Measurements from ENCODE around the gene TFAP2D. TPM values are rescaled to one million over a fixed set of nuclear protein-coding genes. Genes with fewer than 3 reads are reported as not detected.

TFAP2D gene
- total and polyA plus RNA-seq, 8 donors, result not detected

DNA sequence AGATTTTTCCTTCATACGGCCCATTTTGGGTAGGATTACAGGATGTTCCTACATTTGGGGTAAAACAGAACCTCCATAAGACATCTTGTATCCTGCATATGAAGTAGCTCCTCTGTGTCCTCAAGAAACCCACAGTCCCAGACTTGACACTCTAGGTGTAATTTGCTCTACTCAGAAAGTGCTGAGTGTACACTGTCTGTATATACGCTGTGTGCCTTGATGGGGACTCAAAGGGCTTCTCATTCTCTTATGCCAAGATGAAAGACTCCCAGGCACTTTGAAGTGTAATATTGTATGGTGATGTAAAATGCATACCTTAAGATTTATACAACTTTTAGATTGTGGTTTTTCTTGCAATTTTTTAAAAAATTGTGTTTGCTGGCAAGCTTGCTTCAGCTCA lies 5.2 kb downstream of the TFAP2D start:
- Histone ChIP-seq H3K9me3 (no peaks in the 10 kb centered on the region), H3K27ac (no peak overlapping the region), H3K27me3 (peaks cover 0 to 14% (median 0%) of the 10 kb centered on the region in 4 donors), H3K36me3 (no peaks in the 10 kb centered on the region), H3K4me1 (no peaks in the 10 kb centered on the region), H3K4me3 (no peak overlapping the region)
- DNase-seq, result no peak
- TF ChIP-seq, protein P1, sequence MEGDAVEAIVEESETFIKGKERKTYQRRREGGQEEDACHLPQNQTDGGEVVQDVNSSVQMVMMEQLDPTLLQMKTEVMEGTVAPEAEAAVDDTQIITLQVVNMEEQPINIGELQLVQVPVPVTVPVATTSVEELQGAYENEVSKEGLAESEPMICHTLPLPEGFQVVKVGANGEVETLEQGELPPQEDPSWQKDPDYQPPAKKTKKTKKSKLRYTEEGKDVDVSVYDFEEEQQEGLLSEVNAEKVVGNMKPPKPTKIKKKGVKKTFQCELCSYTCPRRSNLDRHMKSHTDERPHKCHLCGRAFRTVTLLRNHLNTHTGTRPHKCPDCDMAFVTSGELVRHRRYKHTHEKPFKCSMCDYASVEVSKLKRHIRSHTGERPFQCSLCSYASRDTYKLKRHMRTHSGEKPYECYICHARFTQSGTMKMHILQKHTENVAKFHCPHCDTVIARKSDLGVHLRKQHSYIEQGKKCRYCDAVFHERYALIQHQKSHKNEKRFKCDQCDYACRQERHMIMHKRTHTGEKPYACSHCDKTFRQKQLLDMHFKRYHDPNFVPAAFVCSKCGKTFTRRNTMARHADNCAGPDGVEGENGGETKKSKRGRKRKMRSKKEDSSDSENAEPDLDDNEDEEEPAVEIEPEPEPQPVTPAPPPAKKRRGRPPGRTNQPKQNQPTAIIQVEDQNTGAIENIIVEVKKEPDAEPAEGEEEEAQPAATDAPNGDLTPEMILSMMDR (IDR thresholded peaks at IDR 0.05), result no peak
- 13 to 14% methylated on average over 2 of the region's 2 CpGs for WGBS, 2 donors
- intact Hi-C loops (cut with DNase I), result no loop called here
- no peak for ATAC-seq
- FAIRE-seq, result no peak

DNA sequence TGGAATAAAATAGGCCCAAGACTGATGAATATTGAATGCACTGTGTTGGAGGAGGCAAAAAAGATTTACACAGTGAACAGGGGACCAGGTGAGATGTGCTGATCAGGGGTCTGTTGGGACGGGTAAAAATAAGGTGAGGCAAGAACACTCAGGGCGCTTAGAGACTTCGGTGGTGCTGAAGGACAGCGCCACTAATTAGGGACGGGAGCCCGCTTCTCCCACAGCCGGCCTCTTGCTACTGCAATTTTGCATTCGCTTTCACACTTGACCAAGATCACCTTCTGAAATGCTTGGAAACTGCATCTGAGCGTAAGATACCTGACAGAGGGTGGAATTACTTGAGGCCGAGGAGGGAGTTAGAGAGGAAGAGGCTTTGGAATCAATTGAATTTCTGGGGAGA lies 7.3 kb downstream of the TFAP2D start:
- H3K27me3 ChIP-seq, result peaks cover 0 to 18% (median 0%) of the 10 kb centered on the region in 4 donors
- 2 to 4% methylated on average over 10 of the region's 10 CpGs for WGBS, 2 donors
- intact Hi-C loops (cut with DNase I), result no loop called here
- DNase-seq, result no peak
- TF ChIP-seq, protein P1 (IDR thresholded peaks at IDR 0.05), result no peak
- no peaks in the 10 kb centered on the region for H3K36me3 ChIP-seq
- no peak overlapping the region for H3K27ac ChIP-seq
- H3K4me3 ChIP-seq, result no peak overlapping the region
- no peak for FAIRE-seq
- H3K4me1 ChIP-seq, result no peaks in the 10 kb centered on the region
- no peak for ATAC-seq
- H3K9me3 ChIP-seq, result no peaks in the 10 kb centered on the region

DNA sequence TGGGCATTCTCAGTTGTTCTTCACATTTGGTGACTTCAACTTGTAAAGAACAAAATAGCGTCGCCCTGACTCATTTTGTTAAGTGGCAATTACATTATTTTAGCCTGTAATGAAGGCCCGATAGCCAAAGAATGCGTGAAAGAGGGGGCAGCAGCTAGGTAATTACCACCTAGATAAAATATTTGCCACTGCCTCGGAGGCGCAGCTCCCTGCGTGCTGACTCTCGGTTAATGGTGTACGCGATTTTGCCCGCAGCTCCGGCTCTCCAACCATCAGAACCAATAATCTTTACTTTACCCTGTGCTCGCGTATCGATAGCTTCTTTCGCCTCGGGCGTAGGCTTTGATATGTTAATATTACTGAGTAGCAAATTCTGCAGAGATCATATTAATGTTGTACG lies 8.7 kb downstream of the TFAP2D start:
- WGBS, 2 donors, result 1 to 2% methylated on average over 19 of the region's 19 CpGs
- Histone ChIP-seq H3K4me1 (no peaks in the 10 kb centered on the region), H3K4me3 (no peak overlapping the region), H3K27ac (no peak overlapping the region), H3K9me3 (no peaks in the 10 kb centered on the region), H3K27me3 (peaks cover 0 to 18% (median 0%) of the 10 kb centered on the region in 4 donors), H3K36me3 (no peaks in the 10 kb centered on the region)
- DNase-seq (no peak), FAIRE-seq (no peak), ATAC-seq (no peak)
- intact Hi-C loops (cut with DNase I), result no loop called here
- TF ChIP-seq, protein P1 (IDR thresholded peaks at IDR 0.05), result no peak

DNA sequence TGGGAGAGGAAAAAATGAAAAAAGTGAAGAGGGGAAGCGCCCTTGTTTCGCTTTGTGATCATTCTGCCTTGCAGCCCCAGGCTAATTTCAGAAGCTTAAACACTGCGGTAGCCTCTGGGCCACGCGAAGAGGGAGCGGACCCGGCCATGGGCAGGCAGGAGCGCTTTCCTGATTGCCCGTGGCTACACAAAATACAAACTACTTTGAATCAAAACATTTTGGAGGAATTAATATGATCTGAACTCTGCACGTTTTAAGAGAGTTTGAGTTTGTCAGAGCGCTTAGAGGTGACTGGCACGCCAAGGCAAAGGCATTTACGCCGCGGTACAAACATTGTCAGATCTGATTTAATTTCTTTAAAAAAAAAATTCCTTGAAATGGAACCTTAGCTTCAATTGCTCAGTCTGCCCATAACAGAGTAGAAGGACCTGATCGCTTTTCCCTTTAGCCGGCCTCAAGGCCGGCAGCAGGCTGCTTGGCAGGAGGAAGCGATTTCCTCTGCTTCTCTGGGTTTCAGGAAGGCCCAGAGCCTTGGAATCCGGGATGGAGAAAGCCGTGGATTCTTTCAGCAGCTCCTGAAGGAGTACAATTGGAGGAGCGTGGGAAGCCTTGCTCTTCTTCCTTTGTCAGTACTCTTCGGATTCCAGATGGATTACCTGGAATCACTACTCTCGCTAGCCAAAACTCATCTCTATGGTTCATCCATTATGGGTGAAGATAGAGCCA lies 9.7 kb downstream of the TFAP2D start:
- H3K4me3 ChIP-seq, result no peak overlapping the region
- H3K9me3 ChIP-seq, result no peaks in the 10 kb centered on the region
- TF ChIP-seq, protein P1 (IDR thresholded peaks at IDR 0.05), result no peak
- DNase-seq (no peak), ATAC-seq (no peak), FAIRE-seq (no peak)
- no peak overlapping the region for H3K27ac ChIP-seq
- no peaks in the 10 kb centered on the region for H3K4me1 ChIP-seq
- H3K36me3 ChIP-seq, result no peaks in the 10 kb centered on the region
- intact Hi-C loops (cut with DNase I), result no loop called here
- WGBS, 2 donors, result 3% methylated on average over 24 of the region's 24 CpGs
- peaks cover 0 to 17% (median 0%) of the 10 kb centered on the region in 4 donors for H3K27me3 ChIP-seq

GRCh38 chr6:50724381-50725124 lies 11.2 kb downstream of the TFAP2D start:
- no peak for FAIRE-seq
- H3K36me3 ChIP-seq, result no peaks in the 10 kb centered on the region
- no peaks in the 10 kb centered on the region for H3K9me3 ChIP-seq
- no peak overlapping the region for H3K27ac ChIP-seq
- no peaks in the 10 kb centered on the region for H3K4me1 ChIP-seq
- DNase-seq, result no peak
- intact Hi-C loops (cut with DNase I), result no loop called here
- peaks cover 0 to 22% (median 0%) of the 10 kb centered on the region in 4 donors for H3K27me3 ChIP-seq
- ATAC-seq, result no peak
- TF ChIP-seq, protein P1 (IDR thresholded peaks at IDR 0.05), result no peak
- no peak overlapping the region for H3K4me3 ChIP-seq
- WGBS, 2 donors, result 2% methylated on average over 42 to 43 of the region's 43 CpGs

All from pancreas (tissue), 10 donors.